Tibial nerve (tissue), 4 donors: ENCODE measurements around the gene CXorf38. TPM values are rescaled to one million over a fixed set of nuclear protein-coding genes. Genes with fewer than 3 reads are reported as not detected.

Source experiments
- DNase-seq, 2 donors: peaks; one replicate each; pipeline ENCODE4 v3.0.0-alpha.2; 2019; ENCODE audit warnings: low spot score in 2 of 2
- H3K27ac ChIP-seq, 4 donors: fragments of 200-600 bp; sonication (generic) in 3 of 4; one replicate each; pipeline ENCODE4 v1.5.1; 2017 to 2019; ENCODE audit warnings: mild to moderate bottlenecking in 1 of 4
- H3K27me3 ChIP-seq, 2 donors: fragments of 200-600 bp; sonication (generic) in 1 of 2; one replicate each; pipeline versions ENCODE4 v1.5.1 to v1.6.0; 2017 to 2019
- H3K36me3 ChIP-seq, 3 donors: fragments of 200-600 bp; sonication (generic); one replicate each; pipeline ENCODE4 v1.5.1; 2018 to 2019
- H3K4me1 ChIP-seq, 4 donors: fragments of 200-600 bp; sonication (generic) in 3 of 4; one replicate each; pipeline ENCODE4 v1.5.1; 2017 to 2019
- H3K4me3 ChIP-seq, 4 donors: fragments of 200-600 bp; sonication (generic) in 3 of 4; one replicate each; pipeline ENCODE4 v1.5.1; 2017 to 2019; ENCODE audit warnings: mild to moderate bottlenecking in 1 of 4, moderate library complexity in 1 of 4
- H3K9me3 ChIP-seq, 4 donors: fragments of 200-600 bp; sonication (generic) in 3 of 4; one replicate each; pipeline ENCODE4 v1.5.1; 2017 to 2019
- EP300 ChIP-seq, 2 donors: sonication (generic); formaldehyde crosslinking; IDR thresholded peaks; one replicate each; pipeline ENCODE4 v1.6.1; 2017; ENCODE audit warnings: antibody characterized with exemption in 2 of 2, mild to moderate bottlenecking in 1 of 2
- POLR2A ChIP-seq, 2 donors: fragments of 450-650 bp; IDR thresholded peaks; one replicate each; pipeline ENCODE4 v1.6.1; 2017; ENCODE audit warnings: antibody characterized with exemption in 2 of 2, mild to moderate bottlenecking in 2 of 2, moderate library complexity in 2 of 2
- WGBS, 2 donors: methylation state at CpG; one replicate each; pipeline ENCODE4 v1.1.5; 2018; 5-methylcytosine and 5-hydroxymethylcytosine counted together
- total RNA-seq, 4 donors: library from RNA; depleted of rRNA; stranded (reverse); fragments of >200 nt; gene quantifications; one replicate each; pipeline ENCODE4 v1.1.0, GENCODE V29; 2016
- TF ChIP-seq, protein P1 (sequence below), 5 experiments: fragments of 200-600 bp in 3 of 5; fragments of 450-650 bp in 2 of 5; sonication (generic) in 3 of 5; IDR thresholded peaks; one replicate each; pipeline ENCODE4 v1.5.1; 2016 to 2019; ENCODE audit warnings: antibody characterized with exemption in 5 of 5, mild to moderate bottlenecking in 3 of 5, moderate library complexity in 2 of 5

CXorf38 gene
- total RNA-seq, 4 donors from 2014 or later: 19.0 to 24.5 (median 21.4) TPM

DNA sequence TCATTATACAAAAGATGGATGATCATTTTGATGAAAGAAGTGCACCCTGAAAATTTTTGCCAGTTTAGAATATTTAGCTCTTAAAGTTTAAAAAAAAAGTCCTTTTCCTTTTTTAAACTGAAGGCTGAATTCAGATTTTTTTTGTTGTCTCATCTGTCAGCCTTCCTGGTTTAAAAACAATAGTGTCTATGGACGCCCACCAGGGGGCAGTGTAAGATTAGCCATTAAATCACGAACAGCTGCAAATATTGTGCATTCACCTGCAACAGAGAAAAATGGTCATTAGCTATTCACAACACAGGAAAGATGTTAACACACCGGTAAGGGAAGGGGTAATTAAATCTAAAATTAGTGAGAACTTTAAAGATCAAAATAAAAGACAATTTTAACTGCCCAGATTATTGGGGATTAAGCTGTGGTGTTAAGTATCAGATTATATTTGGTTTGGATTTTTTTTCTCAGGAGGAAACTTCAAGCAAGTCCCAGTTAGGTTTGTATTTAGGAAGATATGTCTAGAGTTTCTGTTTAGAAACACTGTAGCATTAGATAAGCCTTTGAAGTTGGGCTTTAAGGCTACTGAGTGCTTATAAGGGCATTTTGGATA is 4.4 kb upstream of the CXorf38 start:
- TF ChIP-seq, protein P1, sequence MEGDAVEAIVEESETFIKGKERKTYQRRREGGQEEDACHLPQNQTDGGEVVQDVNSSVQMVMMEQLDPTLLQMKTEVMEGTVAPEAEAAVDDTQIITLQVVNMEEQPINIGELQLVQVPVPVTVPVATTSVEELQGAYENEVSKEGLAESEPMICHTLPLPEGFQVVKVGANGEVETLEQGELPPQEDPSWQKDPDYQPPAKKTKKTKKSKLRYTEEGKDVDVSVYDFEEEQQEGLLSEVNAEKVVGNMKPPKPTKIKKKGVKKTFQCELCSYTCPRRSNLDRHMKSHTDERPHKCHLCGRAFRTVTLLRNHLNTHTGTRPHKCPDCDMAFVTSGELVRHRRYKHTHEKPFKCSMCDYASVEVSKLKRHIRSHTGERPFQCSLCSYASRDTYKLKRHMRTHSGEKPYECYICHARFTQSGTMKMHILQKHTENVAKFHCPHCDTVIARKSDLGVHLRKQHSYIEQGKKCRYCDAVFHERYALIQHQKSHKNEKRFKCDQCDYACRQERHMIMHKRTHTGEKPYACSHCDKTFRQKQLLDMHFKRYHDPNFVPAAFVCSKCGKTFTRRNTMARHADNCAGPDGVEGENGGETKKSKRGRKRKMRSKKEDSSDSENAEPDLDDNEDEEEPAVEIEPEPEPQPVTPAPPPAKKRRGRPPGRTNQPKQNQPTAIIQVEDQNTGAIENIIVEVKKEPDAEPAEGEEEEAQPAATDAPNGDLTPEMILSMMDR (IDR thresholded peaks at IDR 0.05): peak; percentile 57 to 86 (median 83)
- TF ChIP-seq EP300 (IDR thresholded peaks at IDR 0.05): no peak
- DNase-seq: peak; percentile 48 to 73
- 2% methylated on average over 3 of the region's 3 CpGs for WGBS, 2 donors
- Histone ChIP-seq H3K27ac (no peak overlapping the region), H3K4me3 (no peak overlapping the region), H3K9me3 (no peaks in the 10 kb centered on the region), H3K27me3 (peaks cover 0 to 12% of the 10 kb centered on the region in 2 donors), H3K4me1 (peaks cover 0 to 4% (median 0%) of the 10 kb centered on the region in 4 donors), H3K36me3 (peaks cover 0 to 3% (median 0%) of the 10 kb centered on the region in 3 donors)

DNA sequence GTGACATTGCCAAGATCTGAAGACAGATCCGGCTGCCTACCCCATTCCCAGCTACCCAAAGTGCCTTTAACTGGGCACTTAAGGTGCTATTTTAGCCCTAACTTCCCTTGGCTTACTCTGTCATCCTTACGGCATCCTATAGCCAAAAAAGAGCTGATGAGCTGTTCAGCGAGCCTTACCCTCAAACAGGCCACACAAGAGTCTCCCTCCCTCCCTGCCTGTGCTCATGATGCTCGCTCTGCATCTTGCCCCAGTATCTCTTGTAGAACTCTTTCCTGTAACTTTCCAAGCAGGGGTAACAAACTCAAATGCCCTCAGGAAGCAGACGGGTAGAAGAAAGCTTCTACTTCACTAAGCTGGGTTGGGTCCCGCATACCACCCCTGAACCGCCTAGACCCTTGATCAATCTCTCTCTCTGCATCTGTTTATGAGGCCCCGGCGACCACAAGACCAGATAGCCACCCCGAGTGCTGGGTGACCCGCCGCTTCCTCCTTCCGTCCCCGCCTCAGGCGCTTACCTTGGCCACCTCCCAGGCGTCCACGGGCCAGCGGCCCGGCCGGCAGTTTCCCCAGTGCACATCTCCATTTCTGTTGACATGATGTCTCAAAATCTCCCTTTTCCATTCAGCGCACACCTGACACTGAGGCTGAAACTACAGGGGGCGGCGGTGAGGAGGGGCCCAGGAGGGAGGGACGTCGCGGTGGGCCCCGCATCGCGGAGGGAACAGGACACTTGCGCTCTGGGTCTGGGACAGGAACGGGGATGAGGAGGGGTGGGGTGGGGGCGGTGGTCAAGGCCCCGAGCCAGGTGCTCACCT is 663 bp downstream of the CXorf38 start:
- peaks cover 0 to 40% (median 14%) of the 10 kb centered on the region in 4 donors for H3K4me1 ChIP-seq
- peaks cover 0 to 8% of the 10 kb centered on the region in 2 donors for H3K27me3 ChIP-seq
- 0 to 26% methylated on average over 17 to 20 of the region's 33 CpGs for WGBS, 2 donors
- peak overlapping the region; percentile 75 to 95 (median 78) for H3K4me3 ChIP-seq
- H3K9me3 ChIP-seq: no peaks in the 10 kb centered on the region
- peak in 1 of 2 donors; percentile 7 for DNase-seq
- peak overlapping the region; percentile 28 to 90 (median 84) for H3K27ac ChIP-seq
- TF ChIP-seq EP300 (IDR thresholded peaks at IDR 0.05) (no peak), POLR2A (IDR thresholded peaks at IDR 0.05) (no peak)
- TF ChIP-seq, protein P1 (IDR thresholded peaks at IDR 0.05): no peak
- H3K36me3 ChIP-seq: no peaks in the 10 kb centered on the region

DNA sequence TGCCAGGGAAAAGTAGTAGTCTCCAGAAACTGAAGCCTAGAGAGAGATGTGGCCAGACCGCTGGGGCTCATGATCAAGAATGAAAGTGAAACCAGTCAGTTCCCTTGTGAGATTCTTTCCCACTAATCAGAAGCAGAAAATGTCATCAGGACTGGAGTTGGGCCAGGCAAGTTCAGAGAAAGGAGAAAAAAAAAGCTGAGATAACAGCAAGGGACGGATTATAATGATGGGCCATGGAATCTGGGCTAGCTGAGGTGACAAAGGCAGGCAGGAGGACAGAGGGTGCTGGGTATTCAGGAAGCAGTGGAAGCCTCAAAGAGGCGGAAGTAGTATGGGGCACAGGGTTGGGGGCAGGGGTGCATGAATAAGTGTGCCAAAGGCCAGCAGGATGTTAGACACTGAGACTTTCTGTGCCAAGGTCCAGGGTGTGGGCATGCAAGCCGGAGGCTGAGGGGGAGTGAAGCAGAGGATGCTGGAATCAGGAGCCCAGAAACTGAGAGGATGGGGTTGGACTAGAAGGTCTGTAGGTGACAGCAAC is 2.5 kb downstream of the CXorf38 start:
- H3K4me1 ChIP-seq: peaks cover 0 to 48% (median 14%) of the 10 kb centered on the region in 4 donors
- WGBS, 2 donors: 4 to 21% methylated on average over 4 of the region's 4 CpGs
- peak; percentile 18 to 60 for DNase-seq
- TF ChIP-seq, protein P1 (IDR thresholded peaks at IDR 0.05): no peak
- TF ChIP-seq POLR2A (IDR thresholded peaks at IDR 0.05): no peak
- TF ChIP-seq EP300 (IDR thresholded peaks at IDR 0.05): peak in 1 of 2 donors; percentile 49
- H3K4me3 ChIP-seq: peak overlapping the region; percentile 12 to 46 (median 28)
- H3K27ac ChIP-seq: peak overlapping the region; percentile 50 to 87 (median 78)
- H3K36me3 ChIP-seq: no peaks in the 10 kb centered on the region
- no peaks in the 10 kb centered on the region for H3K9me3 ChIP-seq
- peaks cover 0 to 12% of the 10 kb centered on the region in 2 donors for H3K27me3 ChIP-seq

DNA sequence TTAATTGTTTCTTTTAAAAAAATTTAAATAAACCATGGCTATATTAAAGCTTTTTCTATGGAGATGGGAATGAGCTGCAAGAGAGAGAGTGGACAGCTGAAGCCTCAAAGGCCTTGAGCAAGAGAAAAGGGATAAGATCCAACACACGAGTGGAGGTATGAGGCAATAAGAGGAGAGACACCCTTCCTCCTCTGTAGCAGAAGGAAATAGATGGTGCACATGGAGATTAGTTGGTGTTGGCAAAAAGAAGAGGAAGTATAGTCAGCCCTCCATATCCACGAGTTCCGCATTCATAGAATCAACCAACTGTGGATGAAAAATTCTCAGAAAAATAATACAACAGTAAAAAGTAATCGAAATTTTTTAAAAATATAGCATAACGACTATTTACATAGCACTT is 3.2 kb downstream of the CXorf38 start:
- 32 to 63% methylated on average over 5 of the region's 5 CpGs for WGBS, 2 donors

More for the DNA sequence above, 3.2 kb downstream of the CXorf38 start:
- Histone ChIP-seq H3K4me3 (peak overlapping the region; percentile 12 to 46 (median 28)), H3K27me3 (peaks cover 0 to 17% of the 10 kb centered on the region in 2 donors), H3K36me3 (no peaks in the 10 kb centered on the region), H3K27ac (peak overlapping the region; percentile 50 to 87 (median 78)), H3K9me3 (no peaks in the 10 kb centered on the region), H3K4me1 (peaks cover 0 to 49% (median 14%) of the 10 kb centered on the region in 4 donors)
- peak in 1 of 2 donors; percentile 21 for DNase-seq
- peak in 1 of 2 donors; percentile 60 for TF ChIP-seq EP300 (IDR thresholded peaks at IDR 0.05)
- TF ChIP-seq, protein P1 (IDR thresholded peaks at IDR 0.05): no peak
- no peak for TF ChIP-seq POLR2A (IDR thresholded peaks at IDR 0.05)
